ENCODE measurements around the gene PPP1R12C. TPM values are rescaled to one million over a fixed set of nuclear protein-coding genes. Genes with fewer than 3 reads are reported as not detected.

Gene PPP1R12C
- total and polyA plus RNA-seq, 10 of the 15 experiments (the other 5 are each of a cell fraction or from before 2014, with no cell fraction given), result 1.4 to 84.7 (median 20.5) TPM

GRCh38 chr19:55160128-55160985, 42.9 kb upstream of the PPP1R12C start (continued):
- TF ChIP-seq, protein P1, sequence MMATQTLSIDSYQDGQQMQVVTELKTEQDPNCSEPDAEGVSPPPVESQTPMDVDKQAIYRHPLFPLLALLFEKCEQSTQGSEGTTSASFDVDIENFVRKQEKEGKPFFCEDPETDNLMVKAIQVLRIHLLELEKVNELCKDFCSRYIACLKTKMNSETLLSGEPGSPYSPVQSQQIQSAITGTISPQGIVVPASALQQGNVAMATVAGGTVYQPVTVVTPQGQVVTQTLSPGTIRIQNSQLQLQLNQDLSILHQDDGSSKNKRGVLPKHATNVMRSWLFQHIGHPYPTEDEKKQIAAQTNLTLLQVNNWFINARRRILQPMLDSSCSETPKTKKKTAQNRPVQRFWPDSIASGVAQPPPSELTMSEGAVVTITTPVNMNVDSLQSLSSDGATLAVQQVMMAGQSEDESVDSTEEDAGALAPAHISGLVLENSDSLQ (IDR thresholded peaks at IDR 0.05), result peak; percentile 67
- TF ChIP-seq ZNF592 (IDR thresholded peaks at IDR 0.05) (0 out of 2 replicates have a peak, but pooled peaks have one; percentile 26), CREB1 (IDR thresholded peaks at IDR 0.05; ENCODE audit: low read depth) (peak; percentile 77), LARP7 (IDR thresholded peaks at IDR 0.05) (no peak), IKZF1 (conservative IDR thresholded peaks at IDR 0.05) (peak; percentile 50), YY1 (IDR thresholded peaks at IDR 0.05; ENCODE audit: low read depth, low read length) (0 out of 2 replicates have a peak, but pooled peaks have one; percentile 57)
